Measurements from ENCODE around the gene CCT4.
"Not testable (repeated sequence)": the region's sequence is repeated elsewhere in the genome, so short reads cannot be mapped to it uniquely, and the experiment has no call there.

Gene CCT4

GRCh38 chr2:61906186-61906470, 17.7 kb upstream of the CCT4 start:
- Mint-ChIP-seq H3K9me3 (no peaks in the 10 kb centered on the region), H3K27me3 (no peaks in the 10 kb centered on the region), H3K36me3 (ENCODE audit: low read depth) (peaks cover 8% of the 10 kb centered on the region), H3K4me3 (peak overlapping the region; percentile 100), H3K27ac (peak overlapping the region; percentile 94), H3K4me1 (ENCODE audit: low read depth) (peaks cover 7% of the 10 kb centered on the region)
- intact Hi-C loops (cut with micrococcal nuclease), result loop anchor here (5.0 to 10.0 kb wide), 3 partner anchors 289 to 801 kb away; partner anchors contain the start of genes B3GNT2, EHBP1 and XPO1

GRCh38 chr2:61905372-61906185, 17.1 kb upstream of the CCT4 start, which contains the start of gene COMMD1:
COMMD1 (plus strand) TSS chr2:61905674; CDS start chr2:61905679, 5 bp downstream.
- H3K27ac Mint-ChIP-seq, result peak within 1 kb of the TSS; percentile 94
- peak within 1 kb of the TSS; percentile 100 for H3K4me3 Mint-ChIP-seq
- peaks cover 7% of the 10 kb centered on the region for H3K4me1 Mint-ChIP-seq (ENCODE audit: low read depth)
- no peaks in the 10 kb centered on the region for H3K27me3 Mint-ChIP-seq
- H3K36me3 Mint-ChIP-seq (ENCODE audit: low read depth), result peaks cover 8% of the 10 kb centered on the region
- no peaks in the 10 kb centered on the region for H3K9me3 Mint-ChIP-seq
- intact Hi-C loops (cut with micrococcal nuclease), result loop anchor here (5.0 to 10.0 kb wide), 3 partner anchors 289 to 802 kb away; partner anchors contain the start of genes B3GNT2, EHBP1 and XPO1

DNA sequence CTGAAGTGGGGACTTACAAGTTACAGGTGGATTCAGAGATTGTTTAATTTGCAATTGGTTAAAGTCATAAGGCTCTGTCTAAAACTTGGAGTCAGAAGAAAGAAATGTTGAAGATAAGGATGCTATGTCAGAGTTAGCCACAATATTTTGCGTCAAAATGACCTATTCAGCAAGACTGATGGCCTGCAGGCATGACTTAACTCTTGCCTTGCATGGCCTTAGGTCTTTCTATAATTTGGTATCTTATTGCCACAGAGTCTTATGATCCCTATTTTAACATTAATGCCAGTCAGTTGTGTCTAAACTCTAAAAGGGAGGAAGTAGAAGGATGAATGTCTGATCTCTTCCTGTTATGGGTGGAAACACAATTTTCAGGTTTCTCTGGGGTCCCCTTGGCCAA, 11.8 kb upstream of the CCT4 start:
- Mint-ChIP-seq H3K9me3 (no peaks in the 10 kb centered on the region), H3K27ac (no peak overlapping the region), H3K27me3 (no peaks in the 10 kb centered on the region), H3K36me3 (ENCODE audit: low read depth) (no peaks in the 10 kb centered on the region), H3K4me3 (no peak overlapping the region), H3K4me1 (ENCODE audit: low read depth) (no peaks in the 10 kb centered on the region)
- intact Hi-C loops (cut with micrococcal nuclease), result loop anchor here (10.0 kb wide), 1 partner anchor 295 kb away; the partner anchor contains the start of gene B3GNT2

GRCh38 chr2:61898810-61899209, 10.4 kb upstream of the CCT4 start:
- H3K4me3 Mint-ChIP-seq, result no peak overlapping the region
- H3K27me3 Mint-ChIP-seq, result no peaks in the 10 kb centered on the region
- H3K9me3 Mint-ChIP-seq, result no peaks in the 10 kb centered on the region
- intact Hi-C loops (cut with micrococcal nuclease), result no loop called here
- H3K27ac Mint-ChIP-seq, result no peak overlapping the region
- no peaks in the 10 kb centered on the region for H3K4me1 Mint-ChIP-seq (ENCODE audit: low read depth)
- H3K36me3 Mint-ChIP-seq (ENCODE audit: low read depth), result no peaks in the 10 kb centered on the region

DNA sequence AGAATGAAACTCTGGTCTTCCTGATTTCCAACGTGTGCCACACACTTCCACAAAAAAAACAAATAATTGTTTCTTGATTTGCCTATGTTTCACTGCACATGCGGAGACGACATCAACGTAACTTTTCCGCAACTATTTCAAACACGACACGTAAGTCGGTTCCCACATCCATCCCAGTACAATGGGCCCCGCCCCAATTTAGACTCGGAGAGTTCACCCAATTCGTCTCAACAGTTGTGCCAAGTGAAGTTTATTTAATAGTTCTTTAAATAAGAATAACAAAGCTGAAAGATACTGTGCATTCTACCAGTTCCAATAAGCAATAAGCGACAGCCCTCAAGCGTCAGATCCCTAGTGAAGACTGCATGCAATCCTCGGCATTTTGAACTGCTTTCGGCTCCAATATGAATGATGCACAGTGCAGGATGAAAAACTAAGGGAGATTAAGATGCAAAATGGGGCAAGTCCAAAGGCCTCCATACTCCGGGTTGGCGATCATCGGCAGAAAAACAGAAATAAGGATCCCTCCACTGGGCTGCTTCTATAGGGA, 664 bp downstream of the CCT4 start:
- H3K4me1 Mint-ChIP-seq (ENCODE audit: low read depth), result peaks cover 19% of the 10 kb centered on the region
- peak overlapping the region; percentile 94 for H3K4me3 Mint-ChIP-seq
- peak overlapping the region; percentile 97 for H3K27ac Mint-ChIP-seq
- intact Hi-C loops (cut with micrococcal nuclease), result loop anchor here (2.0 to 5.0 kb wide), 3 partner anchors 33 to 350 kb away; partner anchors contain the start of genes FAM161A and XPO1
- no peaks in the 10 kb centered on the region for H3K9me3 Mint-ChIP-seq
- H3K36me3 Mint-ChIP-seq (ENCODE audit: low read depth), result peaks cover 56% of the 10 kb centered on the region
- H3K27me3 Mint-ChIP-seq, result no peaks in the 10 kb centered on the region

GRCh38 chr2:61885896-61886603, 2.4 kb downstream of the CCT4 start:
- no peak overlapping the region for H3K4me3 Mint-ChIP-seq
- intact Hi-C loops (cut with micrococcal nuclease), result loop anchor here (5.0 kb wide), 1 partner anchor 349 kb away; the partner anchor contains the start of gene XPO1
- peak overlapping the region; percentile 97 for H3K27ac Mint-ChIP-seq
- H3K9me3 Mint-ChIP-seq, result no peaks in the 10 kb centered on the region
- no peaks in the 10 kb centered on the region for H3K27me3 Mint-ChIP-seq
- H3K36me3 Mint-ChIP-seq (ENCODE audit: low read depth), result peaks cover 69% of the 10 kb centered on the region
- H3K4me1 Mint-ChIP-seq (ENCODE audit: low read depth), result peaks cover 19% of the 10 kb centered on the region

- Mint-ChIP-seq H3K4me3 (no peak overlapping the region), H3K27me3 (no peaks in the 10 kb centered on the region)
Observed at GRCh38 chr2:61882850-61883249, 5.6 kb downstream of the CCT4 start.

DNA sequence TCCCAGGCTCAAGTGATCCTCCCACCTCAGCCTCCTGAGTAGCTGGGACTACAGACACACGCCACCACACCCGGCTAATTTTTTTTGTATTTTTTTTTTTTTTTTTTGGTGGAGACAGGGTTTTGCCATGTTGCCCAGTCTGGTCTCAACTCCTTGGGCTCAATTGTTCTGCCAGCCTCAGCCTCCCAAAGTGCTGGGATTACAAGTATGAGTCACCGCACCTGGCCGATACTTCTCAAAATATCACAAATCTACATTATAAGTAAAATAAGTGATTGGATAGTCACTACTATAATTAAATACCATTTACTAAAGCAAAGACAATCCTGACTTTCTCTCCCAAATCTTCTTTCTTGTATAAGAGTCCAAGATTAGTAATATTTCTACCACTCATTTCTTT, 9.1 kb downstream of the CCT4 start:
- peaks cover 80% of the 10 kb centered on the region for H3K36me3 Mint-ChIP-seq (ENCODE audit: low read depth)
- H3K4me3 Mint-ChIP-seq; H3K9me3 Mint-ChIP-seq; H3K4me1 Mint-ChIP-seq (ENCODE audit: low read depth); H3K27ac Mint-ChIP-seq; intact Hi-C loops (cut with micrococcal nuclease); H3K27me3 Mint-ChIP-seq: not testable (repeated sequence)

More at GRCh38 chr2:61882850-61883249, 5.6 kb downstream of the CCT4 start:
- Mint-ChIP-seq H3K27ac (no peak overlapping the region), H3K4me1 (ENCODE audit: low read depth) (peaks cover 19% of the 10 kb centered on the region), H3K9me3 (no peaks in the 10 kb centered on the region), H3K36me3 (ENCODE audit: low read depth) (peaks cover 87% of the 10 kb centered on the region)
- intact Hi-C loops (cut with micrococcal nuclease), result no loop called here

DNA sequence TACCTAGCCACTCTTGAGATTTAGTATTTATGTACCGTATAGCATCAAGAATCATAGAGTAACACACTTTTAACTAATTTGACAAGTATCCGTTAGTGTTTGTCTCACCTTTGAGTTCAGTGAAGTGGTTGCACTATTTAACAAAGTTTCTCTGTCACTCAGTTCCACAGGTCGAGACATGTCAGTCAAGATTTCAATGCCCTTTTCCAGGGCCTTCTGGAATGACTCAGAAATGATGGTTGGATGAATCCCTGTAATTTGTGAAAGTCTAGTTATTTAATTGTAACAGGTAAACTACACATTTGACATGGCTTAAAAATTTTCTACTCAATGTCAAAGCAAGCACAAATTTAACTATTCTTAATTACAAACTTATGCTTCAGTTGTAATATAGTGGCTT, 9.7 kb downstream of the CCT4 start:
- H3K36me3 Mint-ChIP-seq (ENCODE audit: low read depth), result peaks cover 80% of the 10 kb centered on the region
- no peak overlapping the region for H3K27ac Mint-ChIP-seq
- no peaks in the 10 kb centered on the region for H3K9me3 Mint-ChIP-seq
- H3K4me1 Mint-ChIP-seq (ENCODE audit: low read depth), result peaks cover 5% of the 10 kb centered on the region
- H3K4me3 Mint-ChIP-seq, result no peak overlapping the region
- H3K27me3 Mint-ChIP-seq, result no peaks in the 10 kb centered on the region
- intact Hi-C loops (cut with micrococcal nuclease), result no loop called here

DNA sequence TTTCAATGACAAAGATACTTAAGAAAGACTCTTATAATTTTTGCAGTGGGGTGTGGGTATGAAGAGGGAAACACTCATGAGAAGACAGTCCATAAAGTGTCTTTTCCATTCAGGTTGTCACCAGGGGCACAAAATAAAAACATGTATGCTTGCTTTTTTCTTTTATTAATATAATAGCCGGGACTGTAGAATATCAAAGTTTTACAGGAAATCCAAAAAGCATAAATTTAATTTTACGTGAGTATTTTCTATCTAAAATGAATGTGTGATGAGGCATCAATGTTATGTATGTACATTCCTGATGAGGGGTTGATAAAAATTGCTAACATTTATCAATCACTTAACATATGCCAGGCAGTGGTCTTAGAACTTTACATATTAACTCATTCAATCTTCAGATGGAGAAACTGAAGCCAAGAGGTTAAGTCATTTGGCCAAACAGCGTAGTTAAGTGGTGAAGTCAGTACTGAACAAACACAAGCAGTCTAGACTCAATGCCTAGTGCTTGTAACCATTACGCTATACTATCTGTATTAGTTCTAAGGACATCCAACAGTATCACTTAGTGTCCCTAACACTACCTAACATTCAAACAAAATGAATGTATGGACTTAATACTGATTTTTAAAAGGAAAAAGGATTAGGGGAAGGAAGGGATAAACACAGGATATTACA, 10.7 kb downstream of the CCT4 start:
- Mint-ChIP-seq H3K27ac (no peak overlapping the region), H3K4me3 (no peak overlapping the region), H3K27me3 (no peaks in the 10 kb centered on the region), H3K9me3 (no peaks in the 10 kb centered on the region), H3K36me3 (ENCODE audit: low read depth) (peaks cover 80% of the 10 kb centered on the region), H3K4me1 (ENCODE audit: low read depth) (peaks cover 5% of the 10 kb centered on the region)
- intact Hi-C loops (cut with micrococcal nuclease), result no loop called here

DNA sequence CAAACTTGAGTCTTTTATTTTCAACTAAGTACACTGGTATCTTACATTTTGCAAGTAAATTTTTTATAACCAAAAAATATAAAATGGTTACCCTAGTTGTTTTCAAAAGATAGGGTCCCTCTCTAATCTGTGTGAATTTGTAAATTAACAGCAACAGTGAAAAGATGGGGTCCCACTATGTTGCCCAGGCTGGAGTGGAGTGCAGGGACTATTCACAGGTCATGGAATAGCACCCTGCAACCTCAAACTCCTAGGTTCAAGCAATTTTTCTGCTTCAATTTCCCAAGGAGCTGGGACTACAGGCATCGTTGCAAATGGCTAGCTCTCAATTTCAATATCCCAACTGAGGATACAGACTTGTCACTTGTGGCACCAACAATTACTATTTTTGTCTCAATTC, 12.1 kb downstream of the CCT4 start:
- Mint-ChIP-seq H3K27ac (no peak overlapping the region), H3K27me3 (no peaks in the 10 kb centered on the region), H3K9me3 (no peaks in the 10 kb centered on the region), H3K4me1 (ENCODE audit: low read depth) (peaks cover 5% of the 10 kb centered on the region), H3K36me3 (ENCODE audit: low read depth) (peaks cover 81% of the 10 kb centered on the region), H3K4me3 (no peak overlapping the region)
- intact Hi-C loops (cut with micrococcal nuclease), result no loop called here

- H3K4me1 Mint-ChIP-seq (ENCODE audit: low read depth); intact Hi-C loops (cut with micrococcal nuclease); H3K27ac Mint-ChIP-seq; H3K4me3 Mint-ChIP-seq; H3K9me3 Mint-ChIP-seq; H3K27me3 Mint-ChIP-seq: not testable (repeated sequence)
- H3K36me3 Mint-ChIP-seq (ENCODE audit: low read depth), result peaks cover 79% of the 10 kb centered on the region
Observed at GRCh38 chr2:61866482-61867089, 21.9 kb downstream of the CCT4 start.

DNA sequence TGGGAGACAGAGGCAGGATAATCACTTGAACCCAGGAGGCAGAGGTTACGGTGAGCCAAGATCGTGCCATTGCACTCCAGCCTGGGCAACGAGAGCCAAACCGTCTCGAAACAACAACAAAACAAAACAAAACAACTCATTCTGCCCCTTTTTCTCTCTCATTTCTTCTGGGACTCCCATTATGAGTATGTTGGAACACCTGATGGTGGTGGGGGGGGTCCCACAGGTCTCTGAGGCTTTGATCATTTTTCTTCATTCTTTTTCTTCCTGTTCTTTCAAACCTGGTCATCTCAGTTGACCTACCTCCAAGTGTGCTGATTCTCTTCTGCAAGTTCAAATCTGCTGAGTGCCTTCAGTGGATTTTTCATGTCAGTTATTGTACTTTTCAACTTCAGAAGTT, 26.4 kb downstream of the CCT4 start:
- Mint-ChIP-seq H3K4me1 (ENCODE audit: low read depth) (no peaks in the 10 kb centered on the region), H3K4me3 (no peak overlapping the region), H3K36me3 (ENCODE audit: low read depth) (peaks cover 34% of the 10 kb centered on the region), H3K27ac (no peak overlapping the region), H3K27me3 (no peaks in the 10 kb centered on the region), H3K9me3 (no peaks in the 10 kb centered on the region)
- intact Hi-C loops (cut with micrococcal nuclease), result no loop called here
